K562 (cell line): ENCODE measurements around the gene ANKRD23. TPM values are rescaled to one million over a fixed set of nuclear protein-coding genes. Genes with fewer than 3 reads are reported as not detected.

ENCODE experiments used
- CHD1 ChIP-seq: fragments of 200-600 bp; sonication (generic); IDR thresholded peaks from one replicate; pipeline ENCODE4 v1.6.1; 2012; ENCODE audit warnings: mild to moderate bottlenecking, moderate library complexity, low read length, inconsistent platforms
- CTBP1 ChIP-seq: fragments of 450-650 bp; IDR thresholded peaks from 2 replicates; pipeline ENCODE4 v1.6.1; 2016; ENCODE audit warnings: borderline replicate concordance
- E2F1 ChIP-seq: sonication (generic); formaldehyde crosslinking; IDR thresholded peaks from 2 replicates; pipeline ENCODE4 v1.8.1; 2023; ENCODE audit warnings: mild to moderate bottlenecking, missing genetic modification reagents, moderate library complexity
- ETV5 ChIP-seq: sonication (generic); formaldehyde crosslinking; IDR thresholded peaks from 2 replicates; pipeline ENCODE4 v1.4.0; 2020; ENCODE audit warnings: low read depth, mild to moderate bottlenecking, missing genetic modification reagents
- GTF2E2 ChIP-seq: fragments of 200-800 bp; sonication (Bioruptor generic); IDR thresholded peaks from 2 replicates; pipeline ENCODE4 v1.6.1; 2016; ENCODE audit warnings: missing genetic modification characterization, missing compliant biosample characterization
- HOXB6 ChIP-seq: fragments of 250-450 bp; sonication (Bioruptor Pico); IDR thresholded peaks from 2 replicates; pipeline ENCODE4 v1.5.1; 2022; ENCODE audit warnings: mild to moderate bottlenecking, borderline replicate concordance
- MCM2 ChIP-seq: fragments of 450-650 bp; IDR thresholded peaks from 2 replicates; pipeline ENCODE4 v1.6.1; 2017; ENCODE audit warnings: low read depth, mild to moderate bottlenecking
- NR3C1 ChIP-seq: sonication (generic); formaldehyde crosslinking; IDR thresholded peaks from 2 replicates; pipeline ENCODE4 v1.8.1; 2022; ENCODE audit warnings: missing genetic modification reagents
- PHF21A ChIP-seq: fragments of 450-650 bp; IDR thresholded peaks from 2 replicates; pipeline ENCODE4 v1.6.1; 2017; ENCODE audit warnings: low read depth, borderline replicate concordance
- RERE ChIP-seq: sonication (generic); formaldehyde crosslinking; IDR thresholded peaks from 2 replicates; pipeline ENCODE4 v1.8.0; 2023; ENCODE audit warnings: missing genetic modification reagents, mild to moderate bottlenecking, borderline replicate concordance
- SNIP1 ChIP-seq: fragments of 450-650 bp; IDR thresholded peaks from 2 replicates; pipeline ENCODE4 v1.7.1; 2017; ENCODE audit warnings: low read depth, mild to moderate bottlenecking
- TCF3 ChIP-seq: sonication (generic); formaldehyde crosslinking; IDR thresholded peaks from 2 replicates; pipeline ENCODE4 v1.4.0; 2020; ENCODE audit warnings: mild to moderate bottlenecking, missing genetic modification reagents
- TFAM ChIP-seq: fragments of 250-450 bp; sonication (Bioruptor Pico); conservative IDR thresholded peaks from 2 replicates; pipeline ENCODE4 v1.5.0; 2021; ENCODE audit warnings: mild to moderate bottlenecking, moderate library complexity
- ZBTB1 ChIP-seq: sonication (generic); formaldehyde crosslinking; IDR thresholded peaks from 2 replicates; pipeline ENCODE4 v1.8.1; 2023; ENCODE audit warnings: missing genetic modification reagents, low read depth, mild to moderate bottlenecking, borderline replicate concordance
- ZBTB43 ChIP-seq: sonication (generic); formaldehyde crosslinking; IDR thresholded peaks from 2 replicates; pipeline ENCODE4 v1.8.0; 2023; ENCODE audit warnings: mild to moderate bottlenecking, missing genetic modification reagents
- ZNF143 ChIP-seq: sonication (generic); formaldehyde crosslinking; IDR thresholded peaks from 2 replicates; pipeline ENCODE4 v1.9.0; 2022; ENCODE audit warnings: mild to moderate bottlenecking, missing genetic modification reagents
- ZNF217 ChIP-seq: sonication (generic); formaldehyde crosslinking; IDR thresholded peaks from 2 replicates; pipeline ENCODE4 v1.8.0; 2022; ENCODE audit warnings: mild to moderate bottlenecking, missing genetic modification reagents
- ZNF444 ChIP-seq: fragments of 250-450 bp; sonication (Bioruptor Pico); IDR thresholded peaks from 2 replicates; pipeline ENCODE4 v1.4.0; 2020; ENCODE audit warnings: mild to moderate bottlenecking, moderate library complexity
- ZNF445 ChIP-seq: fragments of 250-450 bp; sonication (Bioruptor Pico); IDR thresholded peaks from 2 replicates; pipeline ENCODE4 v1.4.0; 2020; ENCODE audit warnings: low read depth, mild to moderate bottlenecking, moderate library complexity
- ZNF586 ChIP-seq: fragments of 450-650 bp; formaldehyde crosslinking; conservative IDR thresholded peaks from 2 replicates; pipeline ENCODE4 v1.4.0; 2020; ENCODE audit warnings: mild to moderate bottlenecking, moderate library complexity
- polyA plus RNA-seq, 8 experiments: library from polyadenylated mRNA; depleted of rRNA in 4 of 8; stranded (reverse) in 5 of 8; unstranded in 3 of 8; fragments of >200 nt; fragmentation: Nextera tagmentation in 2 of 8; fragmentation: Illumina TruSeq in 1 of 8; extraction: Ambion mirVana in 2 of 8; extraction: Trizol in 1 of 8; gene quantifications; 2 replicates each; pipeline versions ENCODE4 v1.2.1 to v1.2.3, GENCODE V29; 2011 to 2014; ENCODE audit warnings: inconsistent platforms in 1 of 8, missing spikeins in 1 of 8
- total RNA-seq, 7 experiments: library from RNA; depleted of rRNA in 6 of 7; stranded (reverse); fragments of >200 nt in 6 of 7; fragmentation: Illumina TruSeq in 2 of 7; extraction: Trizol in 2 of 7; gene quantifications; 2 replicates each; pipeline versions ENCODE4 v1.2.1 to v1.2.3, GENCODE V29; 2011 to 2021; ENCODE audit warnings: low replicate concordance in 1 of 7
- TF ChIP-seq, protein P1 (sequence below): IDR thresholded peaks from 2 replicates; pipeline ENCODE4 v1.6.1; 2016; ENCODE audit warnings: missing genetic modification characterization, missing compliant biosample characterization

The ANKRD23 gene
- total and polyA plus RNA-seq, 9 of the 15 experiments (the other 6 are each of a cell fraction or from before 2014, with no cell fraction given): 0.32 to 4.8 (median 2.8) TPM

- TF ChIP-seq TCF3 (CRISPR knock-in tag) (peak; percentile 35), ZBTB43 (CRISPR knock-in tag) (no peak), GTF2E2 (no peak), ZNF586 (CRISPR knock-in tag) (0 out of 2 replicates have a peak, but pooled peaks have one; percentile 7), ZBTB1 (CRISPR knock-in tag) (no peak), SNIP1 (no peak), CTBP1 (peak; percentile 67; the same call in 1 of the 2 replicates), ZNF445 (CRISPR knock-in tag) (no peak), NR3C1 (CRISPR knock-in tag) (no peak), MCM2 (no peak), TFAM (CRISPR knock-in tag) (no peak), PHF21A (no peak), ZNF143 (CRISPR knock-in tag) (no peak), RERE (no peak), HOXB6 (CRISPR knock-in tag) (no peak), ZNF444 (CRISPR knock-in tag) (0 out of 2 replicates have a peak, but pooled peaks have one; percentile 13), ETV5 (CRISPR knock-in tag) (no peak), CHD1 (no peak), E2F1 (CRISPR knock-in tag) (no peak), ZNF217 (CRISPR knock-in tag) (no peak)
- TF ChIP-seq, protein P1, sequence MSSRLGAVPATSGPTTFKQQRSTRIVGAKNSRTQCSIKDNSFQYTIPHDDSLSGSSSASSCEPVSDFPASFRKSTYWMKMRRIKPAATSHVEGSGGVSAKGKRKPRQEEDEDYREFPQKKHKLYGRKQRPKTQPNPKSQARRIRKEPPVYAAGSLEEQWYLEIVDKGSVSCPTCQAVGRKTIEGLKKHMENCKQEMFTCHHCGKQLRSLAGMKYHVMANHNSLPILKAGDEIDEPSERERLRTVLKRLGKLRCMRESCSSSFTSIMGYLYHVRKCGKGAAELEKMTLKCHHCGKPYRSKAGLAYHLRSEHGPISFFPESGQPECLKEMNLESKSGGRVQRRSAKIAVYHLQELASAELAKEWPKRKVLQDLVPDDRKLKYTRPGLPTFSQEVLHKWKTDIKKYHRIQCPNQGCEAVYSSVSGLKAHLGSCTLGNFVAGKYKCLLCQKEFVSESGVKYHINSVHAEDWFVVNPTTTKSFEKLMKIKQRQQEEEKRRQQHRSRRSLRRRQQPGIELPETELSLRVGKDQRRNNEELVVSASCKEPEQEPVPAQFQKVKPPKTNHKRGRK: no peak
These were observed 29.9 kb upstream of the ANKRD23 start (continued) for GRCh38 chr2:96873651-96874096.
